GM18502 (cell line): Measurements from ENCODE around the gene SLC38A10.

Experiments
- ATAC-seq: cut with Tn5 transposase; IDR thresholded peaks from one replicate; pipeline ENCODE4 v1.9.1; 2021; ENCODE audit warnings: mild to moderate bottlenecking; ENCODE audit not compliant: unreplicated experiment, poor library complexity

The SLC38A10 gene

DNA sequence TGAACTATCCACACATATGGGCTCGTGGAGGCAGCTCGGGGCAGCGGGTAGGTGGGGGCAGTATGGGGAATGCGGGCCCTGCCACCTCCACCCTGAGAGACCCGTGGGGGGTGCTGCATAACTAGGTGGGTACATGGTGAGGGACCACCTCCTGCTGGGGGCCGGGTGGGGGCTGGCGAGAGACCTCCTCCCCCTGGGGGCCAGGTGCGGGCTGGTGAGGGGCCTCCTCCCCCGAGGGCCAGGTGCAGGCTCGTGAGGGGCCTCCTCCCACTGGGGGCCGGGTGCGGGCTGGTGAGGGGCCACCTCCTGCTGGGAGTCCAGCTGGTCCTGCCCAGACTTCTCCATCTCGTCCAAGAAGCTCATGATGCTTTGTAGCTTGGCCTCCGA is 97.7 kb downstream of the SLC38A10 start:
- ATAC-seq, result no peak

DNA sequence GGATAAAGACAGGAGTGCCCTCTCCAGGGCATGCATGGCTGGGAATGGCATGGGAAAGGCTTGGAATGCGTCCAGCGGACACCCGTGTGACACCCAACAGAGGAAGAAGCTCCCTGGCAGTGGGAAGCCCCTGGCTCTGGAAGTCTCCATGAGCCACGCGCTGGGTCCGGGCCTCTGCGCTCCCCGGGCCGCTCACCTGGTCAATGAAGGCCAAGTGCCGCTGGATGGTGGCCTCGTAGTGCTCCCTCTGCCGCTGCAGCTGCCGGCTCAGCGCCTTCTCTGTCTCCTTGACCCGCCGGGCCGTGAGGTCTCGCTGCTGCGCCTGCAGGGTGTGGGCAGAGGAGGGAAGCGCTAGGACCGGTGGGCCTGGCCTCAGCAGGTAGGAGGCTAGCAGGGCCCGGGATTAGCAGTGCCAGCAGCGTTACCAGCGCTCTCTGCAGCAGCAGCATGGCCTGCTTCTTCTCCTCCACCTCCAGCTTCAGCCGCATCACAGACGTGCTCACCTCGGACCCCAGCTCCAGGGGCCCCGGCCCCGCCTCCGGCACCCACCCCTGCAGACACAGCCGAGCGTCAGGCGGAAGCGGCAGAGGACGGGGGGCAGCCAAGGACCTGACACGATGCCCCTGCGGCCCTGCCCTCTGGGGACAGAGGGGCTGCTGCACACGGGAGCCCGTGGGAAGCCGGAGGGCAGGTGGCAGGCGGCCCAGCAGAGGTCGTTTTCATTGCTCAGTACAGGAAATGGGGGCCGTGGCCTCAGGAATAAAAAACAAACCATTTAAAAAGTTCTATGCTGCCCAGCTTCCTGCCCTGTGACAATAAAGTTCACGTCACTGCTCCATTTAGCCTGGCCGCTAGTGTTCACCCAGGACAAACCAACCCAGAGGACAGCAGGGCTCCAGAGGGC is 98.3 kb downstream of the SLC38A10 start:
- ATAC-seq, result no peak

DNA sequence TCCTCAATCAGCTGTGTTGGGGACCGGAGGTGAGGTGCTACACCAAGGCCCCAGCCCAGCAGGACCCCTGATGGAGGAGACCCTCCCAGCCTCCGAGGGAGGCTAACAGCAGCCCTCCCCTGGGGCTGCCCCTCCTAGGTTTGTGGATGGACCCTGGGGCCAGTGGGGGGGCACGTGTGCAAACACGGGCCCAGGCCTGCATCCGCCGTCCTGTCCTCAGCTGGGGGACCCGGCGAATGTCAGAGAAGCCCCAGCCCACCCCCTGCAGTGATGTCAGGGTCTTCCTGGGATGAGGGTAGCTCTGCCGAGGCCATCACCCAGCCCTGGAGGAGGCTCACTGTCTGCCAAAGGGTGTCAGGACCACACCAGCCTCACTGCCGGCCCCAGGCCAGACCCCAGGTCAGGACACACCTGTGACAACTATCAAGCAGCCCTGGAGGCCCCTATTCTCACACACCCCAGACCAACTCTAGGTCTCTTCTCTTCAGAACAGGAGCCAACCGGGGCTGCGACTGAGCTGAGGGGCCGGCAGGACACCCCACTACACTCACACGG is 99.1 kb downstream of the SLC38A10 start:
- no peak for ATAC-seq
